Activated CD8-positive, alpha-beta memory T cell treated with anti-CD3 and anti-CD28 coated beads, Interleukin-2, amount 50 U/mL, for 4 hours (primary cell): ENCODE data around the gene SNTG2.
"Not testable (repeated sequence)": the region's sequence is repeated elsewhere in the genome, so short reads cannot be mapped to it uniquely, and the experiment has no call there.

ENCODE experiments used
- DNase-seq: peaks from one replicate; pipeline ENCODE4 v3.0.0-alpha.2; 2020

Gene SNTG2

GRCh38 chr2:950080-950966 is at the start of gene SNTG2:
Gene SNTG2, plus strand, starts transcription at chr2:950849. Its CDS starts 148 bp downstream, at chr2:950997.
- peak; percentile 72 for DNase-seq

- DNase-seq: no peak
These were observed 48.1 kb upstream of the SNTG2 start for GRCh38 chr2:902584-902983.

DNA sequence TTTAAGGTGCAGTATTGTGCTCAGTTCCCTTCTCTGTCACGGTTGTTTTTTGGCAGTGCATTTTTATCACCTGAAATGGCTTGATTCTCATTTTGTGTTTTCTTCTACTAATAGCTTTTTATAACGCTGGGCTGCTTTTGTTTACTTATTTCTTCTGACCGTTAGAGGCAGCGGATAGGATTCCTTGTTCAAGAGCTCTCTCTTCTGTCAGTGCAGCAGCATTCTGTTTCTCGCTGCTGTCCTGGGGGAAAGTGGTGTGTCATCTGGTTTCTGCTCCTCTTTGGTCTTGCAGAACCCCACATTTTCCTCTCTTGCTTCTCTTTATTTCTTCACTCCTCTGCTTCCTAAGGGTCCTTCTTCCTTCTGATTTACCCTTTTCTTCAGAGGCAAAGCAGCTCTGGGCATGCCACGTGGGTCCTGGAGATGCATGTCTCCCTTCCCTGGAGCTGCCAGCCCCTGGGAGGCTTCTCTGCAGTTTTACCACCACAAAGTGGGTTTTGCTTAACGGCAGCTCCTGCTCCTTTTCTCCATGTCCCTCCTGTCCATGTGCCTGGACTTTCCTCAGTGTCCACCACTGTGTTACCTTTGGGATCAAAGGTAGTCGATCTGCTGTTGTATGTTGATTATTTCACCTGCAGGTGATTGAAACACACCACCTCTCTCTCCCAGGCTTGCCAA is 47.3 kb upstream of the SNTG2 start:
- no peak for DNase-seq

DNA sequence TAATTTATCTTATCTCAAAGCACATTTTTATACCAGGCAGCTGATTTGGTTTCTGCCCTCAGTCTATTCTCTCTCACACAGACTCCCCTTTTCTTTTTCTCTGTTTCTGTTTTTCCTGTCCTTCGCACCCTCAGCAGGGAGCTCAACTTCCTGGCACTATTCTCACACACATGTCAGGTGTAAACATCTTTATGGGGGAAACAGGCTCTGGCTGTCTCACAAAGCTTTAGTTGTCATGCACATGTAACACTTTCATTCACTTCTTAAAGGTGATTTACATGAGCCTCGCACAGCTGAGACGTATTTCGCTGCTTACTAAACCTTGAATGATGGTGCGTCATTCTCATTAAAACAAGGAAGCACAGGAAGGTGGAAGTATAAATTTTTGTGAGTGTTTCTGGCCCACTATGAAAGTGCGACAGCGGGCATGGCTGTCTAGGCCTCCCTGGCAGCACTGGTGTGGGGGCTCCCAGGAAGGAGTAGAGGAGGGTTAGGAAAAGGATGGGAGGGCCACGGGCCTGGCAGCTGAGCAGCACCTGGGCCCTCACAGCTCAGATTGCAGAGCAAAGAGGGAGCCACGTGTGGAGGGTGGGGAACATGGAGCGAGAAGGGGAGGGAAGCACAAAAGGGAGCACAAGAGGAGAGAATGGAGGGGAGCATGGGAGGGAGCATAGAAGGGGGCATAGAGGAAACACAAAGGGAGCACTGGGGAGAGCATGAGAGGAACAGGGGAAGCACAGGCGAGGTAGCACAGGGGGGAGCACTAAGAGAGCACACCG is 46.2 kb upstream of the SNTG2 start:
- DNase-seq: no peak

DNA sequence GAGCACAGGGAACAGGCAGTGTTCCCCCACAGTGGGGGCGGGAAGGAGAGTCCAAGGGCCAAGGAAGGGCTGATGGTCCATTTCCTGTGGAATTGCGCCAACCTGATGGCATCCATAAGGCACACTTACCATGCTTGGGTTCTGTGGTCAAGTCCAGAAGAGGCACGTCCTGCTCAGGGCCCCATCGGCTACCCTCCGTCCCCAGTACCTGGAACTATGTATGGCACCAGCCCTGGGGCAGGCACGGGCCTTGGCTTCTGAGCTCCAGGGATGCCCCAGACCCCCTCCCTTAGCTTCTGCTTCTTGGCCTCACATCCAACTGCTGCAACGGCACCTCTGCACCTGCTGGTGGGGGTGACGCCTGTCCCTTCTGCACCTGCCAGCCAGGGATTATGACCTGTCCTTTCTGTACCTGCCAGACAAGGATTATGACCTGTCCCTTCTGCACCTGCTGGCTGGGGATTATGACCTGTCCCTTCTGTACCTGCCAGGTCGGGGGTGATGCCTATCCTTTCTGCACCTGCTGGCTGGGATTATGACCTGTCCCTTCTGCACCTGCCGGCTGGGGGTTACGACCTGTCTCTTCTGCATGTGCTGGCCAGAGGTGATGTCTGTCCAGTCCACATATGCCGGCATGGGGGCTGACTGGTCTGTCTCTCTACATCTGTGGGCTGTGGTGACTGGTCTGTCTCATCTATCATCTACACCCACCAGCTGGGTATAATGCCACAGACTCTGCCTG is 45.4 kb upstream of the SNTG2 start:
- no peak for DNase-seq

DNA sequence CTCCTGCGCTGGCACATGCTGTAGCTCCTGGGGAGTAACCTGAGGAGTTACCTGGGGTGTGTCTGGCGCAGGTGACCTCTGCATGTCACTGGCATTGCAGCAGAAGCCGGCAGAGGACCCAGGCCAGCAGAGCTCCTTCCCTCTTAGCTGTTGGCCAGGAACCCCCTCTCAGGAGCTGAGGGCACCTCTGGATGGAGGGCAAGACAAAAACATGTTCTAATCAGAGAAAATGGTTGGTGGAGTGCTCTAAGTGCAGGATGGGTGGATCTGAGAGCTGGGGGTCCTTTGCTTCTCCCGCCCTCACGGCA is 44.9 kb upstream of the SNTG2 start:
- DNase-seq: no peak

DNA sequence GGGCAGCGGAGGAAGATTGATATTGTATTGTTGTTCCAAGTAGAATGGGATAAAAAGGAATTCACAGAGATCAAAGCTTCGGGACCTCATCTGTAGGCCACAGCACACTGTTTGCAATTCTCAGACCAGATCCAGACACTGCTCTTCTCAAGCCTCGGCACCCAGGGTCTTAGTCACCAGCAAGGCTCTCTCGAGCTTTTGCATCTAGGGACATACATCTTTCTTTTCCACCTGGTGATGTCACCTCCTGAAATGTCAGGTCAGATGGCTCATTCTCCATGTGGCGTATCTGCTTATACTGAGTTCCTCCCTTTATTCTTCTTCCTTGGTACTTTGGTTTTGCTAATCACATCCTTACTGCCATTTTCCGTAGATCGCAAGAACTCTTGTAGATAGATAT is 42.9 kb upstream of the SNTG2 start:
- no peak for DNase-seq

GRCh38 chr2:908568-908967 is 42.1 kb upstream of the SNTG2 start:
- DNase-seq: no peak

DNA sequence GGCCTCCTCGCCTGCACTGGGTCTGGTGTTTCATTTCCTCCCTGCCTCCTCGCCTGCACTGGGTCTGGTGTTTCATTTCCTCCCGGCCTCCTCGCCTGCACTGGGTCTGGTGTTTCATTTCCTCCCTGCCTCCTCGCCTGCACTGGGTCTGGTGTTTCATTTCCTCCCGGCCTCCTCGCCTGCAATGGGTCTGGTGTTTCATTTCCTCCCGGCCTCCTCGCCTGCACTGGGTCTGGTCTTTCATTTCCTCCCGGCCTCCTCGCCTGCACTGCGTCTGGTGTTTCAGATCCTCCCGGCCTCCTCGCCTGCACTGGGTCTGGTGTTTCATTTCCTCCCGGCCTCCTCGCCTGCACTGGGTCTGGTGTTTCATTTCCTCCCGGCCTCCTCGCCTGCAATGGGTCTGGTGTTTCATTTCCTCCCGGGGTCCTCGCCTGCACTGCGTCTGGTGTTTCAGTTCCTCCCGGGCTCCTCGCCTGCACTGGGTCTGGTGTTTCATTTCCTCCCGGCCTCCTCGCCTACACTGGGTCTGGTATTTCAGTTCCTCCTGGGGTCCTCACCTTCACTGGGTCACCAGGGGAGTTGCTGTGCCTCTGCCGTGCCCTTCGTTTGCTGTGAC is 40.8 kb upstream of the SNTG2 start:
- DNase-seq: not testable (repeated sequence)

GRCh38 chr2:910698-911097 is 40.0 kb upstream of the SNTG2 start:
- no peak for DNase-seq

GRCh38 chr2:915979-916378 is 34.7 kb upstream of the SNTG2 start:
- no peak for DNase-seq

- no peak for DNase-seq
These were observed 33.7 kb upstream of the SNTG2 start for GRCh38 chr2:916935-917334.

DNA sequence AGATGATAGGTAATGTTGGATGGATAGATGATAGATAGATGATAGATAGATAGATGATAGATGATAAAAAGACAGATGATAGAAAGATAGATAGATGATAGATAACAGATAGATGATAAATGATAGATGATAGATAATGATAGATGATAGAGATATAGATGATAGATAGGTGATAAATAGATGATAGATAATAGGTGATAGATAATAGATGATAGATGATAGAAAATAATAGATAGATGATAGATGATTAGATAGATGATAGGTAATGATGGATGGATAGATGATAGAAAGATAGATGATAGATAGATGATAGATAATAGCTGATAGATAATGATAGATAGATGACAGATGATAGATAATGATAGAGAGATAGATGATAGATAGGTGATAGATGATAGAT is 31.0 kb upstream of the SNTG2 start:
- no peak for DNase-seq

DNA sequence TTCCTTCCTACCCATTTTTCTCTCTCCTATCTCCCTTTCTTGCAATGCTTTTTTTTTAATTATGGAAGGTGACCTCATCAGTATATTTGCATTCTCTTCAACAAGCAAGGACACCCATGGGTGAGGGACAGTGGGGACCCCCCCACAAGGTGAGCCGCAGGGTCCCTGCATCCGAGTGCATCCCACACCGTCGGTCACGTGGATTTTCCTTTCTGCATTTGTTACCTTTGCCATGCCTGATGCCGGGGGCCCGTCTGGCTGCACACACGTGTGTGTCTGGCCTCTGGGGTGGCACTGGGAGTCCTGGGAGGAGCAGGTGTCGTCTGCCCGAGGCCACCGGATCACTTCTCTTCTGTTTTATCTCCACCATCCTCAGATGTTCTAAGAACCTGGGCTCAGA is 30.1 kb upstream of the SNTG2 start:
- no peak for DNase-seq

DNA sequence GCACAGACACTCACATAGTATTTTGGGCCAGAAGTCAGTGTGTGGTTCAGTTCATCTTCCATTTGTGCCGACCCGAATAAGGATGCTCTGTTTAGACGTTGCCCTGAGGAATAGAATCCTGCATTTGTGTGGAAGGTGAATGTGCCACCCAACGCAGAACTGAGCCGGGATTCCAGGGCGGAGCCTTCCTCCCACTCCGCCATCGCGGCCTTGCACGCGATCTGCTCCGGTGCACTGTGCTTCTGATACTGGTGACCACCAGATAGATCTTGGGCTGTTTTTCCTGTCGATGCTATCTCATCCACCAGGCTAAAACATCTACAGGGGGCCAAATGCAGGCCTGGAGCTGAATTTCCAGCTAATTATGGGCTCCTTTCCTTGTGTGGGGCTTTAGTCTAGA is 29.6 kb upstream of the SNTG2 start:
- DNase-seq: no peak

GRCh38 chr2:922185-922584 is 28.5 kb upstream of the SNTG2 start:
- DNase-seq: no peak

DNA sequence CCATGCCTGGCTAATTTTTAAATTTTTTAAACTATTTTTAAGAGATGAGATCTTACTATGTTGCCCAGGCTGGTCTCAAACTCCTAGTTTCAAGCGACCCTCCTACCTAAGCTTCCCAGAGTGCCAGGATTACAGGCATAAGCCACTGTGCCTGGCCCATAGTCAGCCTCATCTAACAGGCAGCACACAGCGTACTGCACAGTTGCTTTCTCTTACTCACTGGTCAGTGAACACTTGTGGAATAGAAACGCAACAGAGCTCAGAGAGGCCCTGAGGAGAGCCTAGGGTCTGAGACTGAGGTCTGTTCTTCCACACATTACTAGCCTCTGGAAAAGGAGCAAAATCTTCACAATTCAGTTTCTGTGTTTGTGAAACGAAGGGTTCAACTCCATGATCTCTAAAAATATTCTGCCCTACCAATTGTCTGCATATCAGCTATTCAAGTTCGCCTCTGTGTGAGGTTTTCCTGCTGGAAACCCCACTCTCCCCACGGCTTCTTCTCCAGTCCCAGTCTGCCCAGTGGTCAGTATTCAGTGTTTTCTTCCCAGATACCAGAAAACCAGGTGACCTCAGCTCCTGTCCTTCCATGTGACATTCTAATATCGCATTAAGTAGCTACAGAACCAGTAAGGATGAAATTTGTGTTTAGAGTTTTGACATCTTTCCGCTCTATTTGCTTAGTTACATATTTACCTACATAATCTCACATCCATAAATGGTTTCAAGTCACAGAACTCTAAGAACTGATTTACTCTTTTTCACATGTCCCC is 26.6 kb upstream of the SNTG2 start:
- DNase-seq: no peak

DNA sequence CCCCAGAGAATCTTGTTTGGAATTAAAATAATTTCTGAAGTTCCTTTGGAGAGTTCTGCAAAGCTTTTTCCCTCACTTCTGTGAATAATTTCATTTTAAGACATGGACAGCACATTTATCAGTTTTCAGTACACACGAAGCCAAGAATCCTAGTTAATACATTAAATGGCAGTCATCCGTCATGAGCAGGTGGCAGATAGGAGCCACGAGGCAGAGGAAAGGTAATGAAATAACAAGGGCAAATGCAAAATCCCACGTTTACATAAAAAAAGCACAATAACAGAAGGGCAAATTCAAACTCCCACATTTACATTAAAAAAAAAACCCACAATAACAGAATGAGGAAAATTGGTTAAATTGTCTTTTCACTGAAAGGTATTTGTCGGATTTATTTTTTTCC is 25.9 kb upstream of the SNTG2 start:
- no peak for DNase-seq

GRCh38 chr2:925309-925708 is 25.3 kb upstream of the SNTG2 start:
- DNase-seq: no peak

DNA sequence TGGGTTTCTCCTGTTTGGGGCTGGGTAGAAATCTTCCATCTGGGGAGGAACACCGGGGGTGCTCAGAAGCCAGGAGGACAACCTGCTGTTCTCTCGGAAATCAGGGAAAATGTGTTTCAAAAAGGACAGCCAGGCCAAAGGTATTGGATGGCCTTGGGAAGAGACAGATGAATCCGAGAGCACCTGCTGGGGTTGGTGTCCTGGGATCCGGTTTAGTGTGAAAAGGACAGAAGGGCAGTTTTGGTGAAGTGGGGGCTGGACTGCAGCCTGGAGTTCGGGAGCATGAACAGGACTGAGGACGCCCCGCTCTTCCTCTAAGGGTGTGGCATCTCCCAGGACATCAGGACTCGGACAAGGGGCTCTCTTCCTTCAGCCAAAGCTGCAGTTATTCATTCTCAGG is 24.9 kb upstream of the SNTG2 start:
- DNase-seq: no peak

DNA sequence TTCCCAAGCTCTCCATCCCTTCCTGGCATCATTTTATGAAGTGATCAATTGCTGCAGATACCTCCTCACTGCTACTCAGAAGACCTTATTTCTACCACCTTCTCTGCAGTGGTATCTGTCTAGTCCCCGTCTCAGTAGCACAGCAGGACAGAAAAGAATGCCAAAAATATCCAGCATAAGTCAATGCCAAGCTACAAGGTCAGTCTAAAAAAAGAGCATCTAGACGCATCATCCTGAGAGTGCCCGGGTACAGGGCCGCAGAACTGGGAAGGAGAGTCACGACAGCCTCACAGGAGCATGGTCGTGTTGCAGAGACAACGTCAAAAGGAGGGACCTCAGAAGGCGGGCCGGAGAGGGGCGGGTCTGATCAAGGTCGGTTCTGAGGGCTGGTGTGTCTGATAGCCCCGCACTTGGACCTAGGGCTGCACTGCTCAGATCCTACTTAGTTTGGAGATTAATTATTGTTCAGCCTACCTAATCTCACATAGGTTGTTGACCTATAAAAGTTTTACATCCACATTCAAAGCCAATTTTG is 24.3 kb upstream of the SNTG2 start:
- no peak for DNase-seq

GRCh38 chr2:926896-927295 is 23.8 kb upstream of the SNTG2 start:
- no peak for DNase-seq
